ENCODE results near the gene PLA2G4A.

Gene PLA2G4A

DNA sequence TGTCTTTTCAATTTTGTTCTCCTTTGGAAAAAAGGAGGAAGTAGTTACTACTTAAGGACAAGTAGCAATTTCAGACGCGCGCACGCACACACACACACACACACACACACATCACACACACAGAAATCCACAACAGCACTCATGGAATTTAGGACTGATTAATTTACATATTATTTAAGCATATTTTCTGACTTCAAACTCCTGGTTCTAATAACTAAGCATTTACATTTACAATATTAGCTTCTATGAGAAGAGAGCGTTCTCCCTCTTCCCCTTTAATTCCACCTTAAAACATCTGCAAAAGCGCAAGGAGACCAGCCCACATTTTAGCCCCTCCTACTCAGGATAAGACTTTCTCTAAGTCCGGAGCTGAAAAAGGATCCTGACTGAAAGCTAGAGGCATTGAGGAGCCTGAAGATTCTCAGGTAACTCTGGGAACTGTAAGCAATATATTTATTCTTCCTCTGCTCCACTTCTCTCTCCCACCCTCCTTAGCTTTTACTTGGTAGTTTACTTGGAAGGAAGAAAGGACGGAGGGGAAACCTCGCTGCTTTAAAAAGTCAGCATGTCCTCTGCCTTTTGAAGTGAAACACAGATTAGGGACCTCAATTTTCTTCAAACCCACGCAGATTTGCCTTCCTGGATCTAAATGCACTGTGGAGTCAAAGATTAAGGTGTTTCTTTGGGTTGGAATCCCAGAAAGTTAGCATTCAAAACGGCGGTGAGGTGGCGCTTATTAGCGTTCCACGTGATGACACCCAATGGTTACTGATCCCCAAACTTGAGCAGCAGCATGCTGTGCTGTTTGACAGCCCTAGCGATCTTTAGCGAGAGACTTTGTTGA lies at the start of gene PLA2G4A:
Gene PLA2G4A (plus strand): TSS at position 339 of the 844 bp plus-strand sequence. CDS start 25,406 bp downstream, outside the sequence.
- DNase-seq = no peak

DNA sequence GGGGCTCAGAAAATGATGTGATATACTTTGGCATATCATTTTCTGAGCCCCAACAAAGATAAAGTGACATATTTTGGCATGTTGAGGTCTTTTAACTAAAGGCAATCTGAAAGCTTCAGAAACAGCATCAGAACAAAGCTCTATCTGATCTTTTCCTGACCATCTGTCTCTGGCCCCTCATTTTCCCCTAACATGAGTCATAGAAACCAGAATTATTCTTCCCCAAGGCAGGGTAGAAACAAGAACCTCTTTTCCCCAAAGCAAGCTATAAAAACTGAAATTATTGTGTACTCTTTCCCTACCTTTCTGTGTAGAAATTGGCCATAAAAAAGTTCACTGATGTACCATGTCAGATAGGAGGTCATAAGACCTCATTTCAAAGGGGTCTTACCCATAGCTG lies 48.7 kb upstream of the PLA2G4A start:
- DNase-seq = no peak

DNA sequence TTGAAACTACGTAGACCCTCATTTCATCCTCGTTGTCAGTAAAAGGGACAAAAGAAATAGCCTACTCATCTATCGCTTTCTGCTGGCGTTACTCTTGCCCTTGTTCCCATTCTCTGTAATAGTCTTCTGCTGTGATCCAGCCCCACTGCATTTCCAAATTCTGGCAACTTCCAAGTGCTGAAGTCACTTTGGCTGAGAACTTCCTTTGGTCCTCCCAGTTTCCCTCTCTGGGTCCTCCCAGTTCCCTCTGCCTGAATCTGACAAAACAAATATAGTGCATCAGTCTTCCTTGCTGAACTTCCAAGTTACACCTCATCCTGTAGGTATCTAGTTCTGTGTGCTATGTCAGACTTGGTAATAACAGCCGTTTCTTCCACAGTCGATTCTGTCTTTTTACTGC lies 47.0 kb upstream of the PLA2G4A start:
- DNase-seq = no peak

DNA sequence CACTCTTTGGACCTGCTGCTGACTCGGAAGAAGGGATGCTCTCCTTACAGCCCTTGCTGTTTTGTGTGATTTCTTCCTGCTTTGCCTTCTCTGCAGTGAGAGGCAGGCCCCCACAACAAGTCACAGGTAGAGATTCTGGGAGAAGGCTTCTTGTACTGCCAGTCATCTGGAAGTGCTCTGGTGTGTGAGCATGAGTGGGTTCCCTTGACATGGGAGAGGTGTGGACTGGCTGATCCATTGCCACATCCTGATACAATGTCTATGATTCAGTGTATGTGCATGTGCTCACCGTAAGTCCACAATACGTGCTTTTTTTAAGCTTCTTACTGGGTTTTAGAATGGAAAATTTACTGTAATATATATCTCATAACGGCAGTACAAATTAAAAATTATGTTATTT lies 46.0 kb upstream of the PLA2G4A start:
- no peak for DNase-seq

DNA sequence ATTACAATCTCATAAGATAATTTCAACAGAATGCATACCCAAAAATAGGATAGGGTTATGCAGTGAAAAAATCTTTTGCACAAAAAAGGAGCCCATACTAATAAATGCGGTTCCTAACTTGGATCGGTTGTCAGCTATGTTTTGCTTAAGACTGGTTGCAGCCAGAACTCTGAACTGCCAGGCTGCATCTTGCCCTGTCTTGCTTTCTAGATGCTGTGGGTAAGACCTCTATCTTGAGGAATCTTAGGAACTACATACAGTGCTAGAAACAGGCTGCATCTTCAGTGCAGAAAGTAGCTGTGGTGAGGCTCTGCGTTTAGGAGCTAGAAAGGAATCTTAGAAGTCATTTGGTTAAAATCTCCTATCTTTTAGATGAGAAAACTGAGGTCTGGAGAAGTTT lies 45.6 kb upstream of the PLA2G4A start:
- DNase-seq = no peak

DNA sequence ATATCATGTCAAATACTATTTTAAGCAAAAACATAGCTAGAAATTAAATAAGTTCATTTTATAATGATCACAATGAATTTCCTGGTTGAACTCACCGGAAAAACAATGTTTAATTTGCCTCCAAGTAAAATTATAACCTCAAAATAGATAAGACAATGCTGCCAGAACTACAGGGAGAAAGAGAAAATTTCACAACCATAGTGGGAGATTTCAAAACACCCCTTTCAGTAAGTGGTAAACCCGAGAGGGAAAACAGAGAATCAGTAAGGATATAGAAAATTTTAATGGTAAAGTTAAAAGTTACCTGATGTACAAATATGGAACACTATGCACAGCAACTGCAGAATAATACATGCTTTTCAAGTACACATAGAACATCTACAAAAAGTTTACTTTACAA lies 43.2 kb upstream of the PLA2G4A start:
- no peak for DNase-seq

DNA sequence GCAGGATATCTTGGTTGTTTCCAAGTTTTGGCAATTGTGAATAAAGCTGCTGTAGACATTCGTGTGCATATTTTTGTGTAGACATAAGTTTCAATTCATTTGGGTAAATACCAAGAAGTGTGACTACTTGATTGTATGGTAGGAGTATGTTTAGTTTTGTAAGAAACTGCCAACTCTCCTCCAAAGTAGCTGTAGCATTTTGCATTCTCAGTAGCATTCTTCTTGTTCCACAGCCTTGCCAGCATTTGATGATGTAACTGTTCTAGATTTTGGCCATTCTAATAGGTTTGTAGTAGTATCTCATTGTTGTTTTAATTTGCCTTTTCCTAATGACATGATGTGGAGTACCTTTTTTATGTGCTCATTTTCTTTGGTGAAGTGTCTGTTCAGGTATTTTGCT lies 38.6 kb upstream of the PLA2G4A start:
- DNase-seq = no peak

DNA sequence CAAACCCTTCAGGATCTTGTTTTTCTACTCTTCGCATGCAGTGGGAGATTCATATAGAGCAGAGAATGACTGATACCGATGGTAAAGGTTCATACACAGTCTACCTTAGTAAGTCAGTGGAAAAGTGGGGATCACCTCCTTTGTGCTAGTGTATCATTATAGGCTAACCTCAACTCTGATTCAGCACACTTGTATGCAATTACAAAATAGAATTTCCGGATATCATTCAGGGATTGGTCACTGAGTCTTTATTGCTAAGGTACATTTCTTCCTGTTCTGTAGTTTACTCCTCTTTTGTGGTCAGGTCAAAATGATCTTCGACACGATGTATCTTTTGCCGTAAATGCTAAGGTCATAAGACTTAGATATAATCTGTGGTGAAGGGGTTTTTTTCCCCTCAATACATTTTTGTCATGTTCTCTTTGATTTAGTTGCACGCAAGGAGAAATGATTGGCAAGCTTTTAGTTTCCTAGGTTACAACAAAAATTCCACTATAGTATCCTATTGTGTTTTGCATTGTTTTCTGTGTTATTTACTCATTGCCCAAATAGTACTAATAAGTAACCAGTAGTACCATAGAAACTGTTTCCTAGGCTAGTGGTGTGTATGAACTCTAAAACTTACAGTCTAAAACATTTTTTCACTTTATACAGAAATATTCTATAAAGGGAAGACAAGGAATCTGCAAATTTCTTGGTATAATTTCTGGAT lies 35.7 kb upstream of the PLA2G4A start:
- DNase-seq = no peak

DNA sequence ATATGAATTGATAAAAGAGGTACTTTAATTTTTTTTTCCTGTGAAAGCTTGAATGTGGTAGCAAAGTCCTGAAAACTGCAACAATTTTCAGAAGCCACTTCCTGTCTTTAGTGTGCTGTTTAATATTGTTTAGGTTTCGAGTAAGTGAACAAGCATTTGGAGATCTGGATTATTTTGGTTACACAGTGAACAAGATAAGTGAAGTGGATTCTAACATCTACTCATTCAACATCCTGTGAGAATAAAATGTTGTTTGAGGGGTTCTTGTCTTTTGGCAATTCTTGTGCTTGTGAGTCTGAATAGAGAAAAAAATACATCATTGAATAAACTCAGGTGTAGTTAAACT lies 35.2 kb upstream of the PLA2G4A start:
- DNase-seq = no peak

DNA sequence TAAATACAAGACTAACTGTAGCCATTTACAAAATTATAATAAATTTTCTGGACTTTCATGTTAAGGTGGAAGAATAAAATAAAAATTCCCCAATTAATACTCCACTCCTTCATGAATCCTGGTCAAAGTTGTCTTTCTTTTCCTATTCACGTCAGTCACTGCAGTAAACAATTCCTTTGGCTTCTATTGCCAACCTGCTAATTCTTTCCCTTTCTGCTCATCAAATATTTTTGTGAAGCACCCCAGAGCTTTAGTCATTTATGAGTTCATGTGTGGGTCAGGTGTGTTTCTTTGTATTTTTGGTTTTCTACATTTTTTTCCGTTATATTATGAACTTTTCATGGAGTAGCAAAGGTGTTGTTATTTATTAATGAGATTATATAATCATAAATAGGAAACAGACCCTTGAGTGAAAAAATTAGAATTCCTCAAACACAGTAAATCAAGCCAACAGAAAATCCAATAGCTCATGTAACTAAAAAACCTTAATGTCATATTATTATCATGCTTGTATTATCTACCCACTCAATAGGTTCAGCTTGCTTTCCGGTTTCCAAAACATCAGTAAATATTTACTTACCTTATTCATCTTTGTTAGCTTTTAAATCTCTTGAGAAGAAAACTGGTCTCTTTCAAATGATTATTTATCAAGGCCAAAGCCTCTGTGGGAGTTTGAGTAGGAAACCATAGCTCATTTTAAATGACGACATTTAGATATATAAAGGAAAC lies 29.6 kb upstream of the PLA2G4A start:
- DNase-seq = no peak

DNA sequence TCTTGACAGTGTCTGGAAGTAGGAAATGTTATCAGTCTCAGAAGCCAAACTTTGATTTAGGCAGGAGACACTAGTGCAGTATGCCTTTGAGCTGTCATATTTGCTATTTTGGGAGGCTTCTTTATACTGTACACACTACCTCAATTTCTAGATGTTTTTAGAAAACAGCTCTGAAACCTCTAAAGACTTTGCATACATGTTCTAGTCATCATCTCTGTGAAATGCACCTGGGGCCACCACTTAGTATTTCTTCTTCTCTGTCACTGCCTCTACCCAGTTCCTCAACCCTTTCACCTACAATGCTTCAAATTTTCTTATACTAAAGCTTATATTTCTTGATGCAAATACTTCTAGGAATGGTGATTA lies 29.1 kb upstream of the PLA2G4A start:
- DNase-seq = no peak

DNA sequence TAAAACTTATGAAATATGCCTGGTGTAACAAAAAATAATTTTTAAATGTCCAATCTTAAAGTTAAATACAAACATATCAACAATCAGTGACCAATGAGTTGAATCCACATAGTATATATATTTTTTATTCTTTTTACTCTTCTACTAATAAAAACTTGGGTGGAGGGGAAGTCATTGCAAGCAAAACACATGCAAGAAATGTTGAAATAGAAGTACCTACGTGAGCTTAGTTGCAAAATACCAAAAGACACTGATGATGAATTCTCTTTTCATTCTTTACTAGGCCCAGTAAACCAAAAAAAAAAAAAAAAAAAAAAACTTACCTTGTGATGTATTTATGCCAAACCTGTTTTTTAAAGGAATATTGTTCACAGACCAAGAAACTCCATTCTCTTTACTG lies 26.4 kb upstream of the PLA2G4A start:
- DNase-seq = no peak

DNA sequence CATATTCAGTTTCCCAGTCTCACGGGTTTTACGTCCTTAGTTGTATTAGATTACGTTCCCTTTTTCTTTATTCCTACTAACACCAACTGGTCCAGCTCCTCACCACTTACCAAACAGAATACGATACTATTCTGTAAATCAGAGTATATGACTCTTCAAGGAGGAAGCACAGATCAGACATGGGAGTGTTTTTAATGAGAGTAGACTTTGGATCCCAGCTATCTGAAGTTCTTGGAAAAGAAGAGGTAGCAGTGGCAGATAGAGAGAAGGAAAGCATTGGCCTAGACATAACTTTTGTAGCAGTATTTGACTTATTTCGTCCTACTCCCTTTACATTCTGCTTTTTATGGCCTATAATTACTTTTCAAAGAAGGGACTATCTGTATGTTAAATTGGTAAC lies 24.1 kb upstream of the PLA2G4A start:
- DNase-seq = no peak

DNA sequence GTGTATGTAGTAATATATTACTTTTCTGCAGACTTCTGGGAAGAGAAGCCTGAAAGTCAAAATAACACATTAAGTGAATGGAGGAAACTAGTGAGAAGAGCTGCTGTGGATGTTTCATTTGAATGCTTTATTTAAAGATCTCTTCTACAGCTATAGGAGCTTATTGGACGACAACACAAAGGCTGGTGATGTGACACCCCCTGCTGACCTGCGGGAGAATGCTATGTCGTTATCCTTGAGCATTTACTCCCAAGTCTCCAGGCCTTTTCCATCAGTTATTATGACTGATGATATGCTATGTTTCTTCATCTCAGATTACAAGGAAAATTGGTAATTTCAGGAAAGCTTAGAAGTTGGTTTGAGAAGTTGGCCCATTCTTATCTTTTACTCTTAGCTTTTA lies 22.3 kb upstream of the PLA2G4A start:
- DNase-seq = peak; percentile 14

DNA sequence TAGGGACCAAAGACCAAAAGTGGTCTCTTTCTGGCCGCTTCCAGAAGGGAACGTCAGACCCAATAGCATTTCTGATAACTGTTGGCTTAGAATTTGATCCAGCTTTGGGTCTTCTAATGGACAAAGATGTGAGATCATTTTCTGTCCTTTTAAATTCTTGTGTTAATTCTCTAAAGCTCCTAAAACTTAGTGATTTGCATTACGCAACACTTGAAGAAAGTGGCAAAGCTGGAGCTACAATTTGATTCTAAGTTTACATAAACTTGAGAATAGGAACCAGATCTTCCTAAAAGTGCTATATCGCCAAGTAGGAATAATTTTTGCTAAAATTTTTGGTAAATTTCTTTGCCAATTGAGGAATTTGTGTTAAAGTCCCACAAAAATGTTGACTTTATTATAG lies 21.6 kb upstream of the PLA2G4A start:
- no peak for DNase-seq

DNA sequence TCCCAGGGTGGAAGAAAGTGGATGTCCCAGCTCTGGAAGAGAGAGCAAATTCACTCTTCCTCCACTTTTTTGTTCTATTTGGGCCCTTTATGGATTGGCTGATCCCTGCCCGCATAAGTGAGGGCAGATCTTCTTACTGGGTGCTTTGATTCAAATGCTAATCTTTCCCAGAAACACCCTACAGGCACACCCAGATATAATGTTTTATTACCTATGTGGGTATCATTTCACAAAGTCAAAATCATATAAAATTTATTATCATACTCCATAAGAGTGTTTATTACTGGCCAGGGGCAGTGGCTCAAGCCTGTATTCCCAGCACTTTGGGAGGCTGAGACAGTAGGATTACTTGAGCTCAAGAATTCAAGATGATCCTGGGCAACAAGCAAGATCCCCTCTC lies 16.9 kb upstream of the PLA2G4A start:
- no peak for DNase-seq

DNA sequence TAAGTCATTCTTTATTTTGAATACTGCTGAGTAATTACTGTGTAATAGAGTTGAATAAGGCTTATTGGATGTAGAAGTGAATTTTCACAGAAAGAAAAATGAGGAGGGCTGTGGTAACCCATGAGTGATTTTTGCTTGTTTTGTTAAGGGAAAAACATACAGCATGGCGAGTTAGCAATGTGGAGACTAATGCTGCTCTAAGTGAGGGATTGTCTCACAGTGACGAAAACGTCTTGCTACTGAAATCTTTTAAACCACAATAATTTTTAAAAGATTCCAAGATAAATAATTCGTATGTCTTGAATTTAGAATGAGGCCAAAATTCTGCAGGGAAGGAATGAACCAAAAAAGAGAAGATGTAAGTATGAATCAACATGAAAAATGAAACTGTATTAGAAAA lies 16.2 kb upstream of the PLA2G4A start:
- DNase-seq = no peak

DNA sequence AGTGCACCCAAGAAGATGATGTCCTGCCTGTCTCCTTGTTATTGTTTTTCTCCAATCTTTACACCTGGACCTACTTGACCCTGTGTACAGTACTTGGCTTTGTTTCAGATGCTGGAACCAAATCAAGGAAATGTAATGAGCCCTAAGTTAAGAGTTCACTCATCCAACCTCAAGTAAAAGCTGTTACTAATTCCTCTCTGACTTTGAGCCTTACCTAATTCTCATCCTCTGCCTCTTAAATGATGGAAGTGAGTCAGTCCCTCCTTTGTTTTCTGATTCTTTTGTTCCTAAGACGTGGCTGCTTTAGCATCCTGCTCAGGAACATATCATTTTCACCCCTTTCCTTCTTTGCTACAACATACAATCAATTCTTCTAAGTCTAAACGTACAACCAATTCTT lies 15.3 kb upstream of the PLA2G4A start:
- no peak for DNase-seq

DNA sequence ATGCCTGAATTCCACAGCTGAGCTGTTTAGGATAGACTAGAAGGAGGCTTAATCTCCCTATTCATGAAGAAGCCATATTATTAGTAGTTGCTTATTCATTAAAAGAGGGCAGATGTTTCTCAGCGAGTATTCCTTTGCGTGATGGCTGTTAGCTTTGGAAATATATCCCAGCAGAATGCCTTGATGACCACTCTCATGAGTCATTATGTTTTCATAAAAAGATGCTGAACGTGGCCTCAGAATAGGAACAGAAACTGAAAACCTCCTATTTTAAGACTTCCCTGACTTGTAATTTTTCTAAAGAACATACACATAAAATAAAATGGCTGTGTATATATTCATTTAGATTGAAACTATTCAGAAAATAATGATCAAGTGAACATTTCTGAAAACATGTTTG lies 9.6 kb upstream of the PLA2G4A start:
- DNase-seq = no peak

DNA sequence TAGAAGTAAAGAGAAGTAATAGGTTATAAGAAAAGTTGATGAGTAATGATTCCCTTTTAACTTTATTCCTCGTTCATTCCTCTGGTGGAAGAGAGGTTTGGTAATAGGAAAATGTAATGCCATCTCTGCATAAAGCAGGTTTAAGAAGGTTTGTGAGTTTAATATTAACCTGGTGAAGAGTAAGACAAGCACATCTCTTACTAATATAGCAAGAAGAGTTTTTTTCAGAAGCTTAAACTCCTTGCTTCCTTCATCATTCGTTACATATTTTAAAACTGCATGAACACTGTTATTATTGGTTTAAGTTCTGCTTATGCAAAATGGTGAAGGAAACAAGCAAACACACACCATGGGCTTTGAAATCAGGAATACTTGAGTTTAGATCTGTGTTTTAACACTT lies 9.2 kb upstream of the PLA2G4A start:
- no peak for DNase-seq

DNA sequence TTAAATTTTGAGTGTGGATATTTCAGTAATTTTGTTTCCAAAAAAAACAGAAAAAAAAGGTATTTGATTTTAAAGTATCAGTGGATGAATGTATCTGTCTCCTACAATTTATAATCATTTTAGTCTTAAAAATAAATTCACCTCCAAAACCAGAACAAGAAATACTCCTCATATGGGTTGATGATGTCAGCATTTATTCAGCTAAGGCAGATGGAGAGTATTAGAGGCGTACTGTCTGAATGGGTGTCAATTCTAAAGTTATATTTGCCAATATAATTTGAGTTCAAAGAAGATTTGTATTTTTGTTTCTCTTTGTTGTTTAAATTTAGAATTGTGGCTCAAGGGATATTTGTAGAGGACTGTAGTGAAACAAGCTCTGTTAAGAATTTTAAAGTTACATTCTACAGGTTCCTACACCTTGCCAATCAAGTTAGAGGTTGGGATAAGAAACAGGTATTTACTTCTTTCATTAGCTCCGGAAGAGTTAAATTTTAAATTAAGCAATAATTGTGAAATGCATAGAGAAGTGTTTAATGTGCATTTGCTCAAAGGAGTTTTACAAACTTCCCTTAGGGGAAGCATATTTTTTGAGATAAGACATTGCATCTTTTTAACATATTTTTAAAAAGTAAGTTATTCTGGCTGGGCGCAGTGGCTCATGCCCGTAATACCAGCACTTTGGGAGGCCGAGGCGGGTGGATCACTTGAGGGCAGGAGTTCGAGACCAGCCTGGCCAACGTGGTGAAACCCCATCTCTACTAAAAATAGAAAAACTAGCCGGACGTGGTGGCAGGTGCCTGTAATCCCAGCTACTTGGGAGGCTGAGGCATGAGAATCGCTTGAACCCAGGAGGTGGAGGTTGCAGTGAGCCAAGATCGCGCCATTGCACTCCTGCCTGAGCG lies 1.2 kb downstream of the PLA2G4A start:
- DNase-seq = no peak

DNA sequence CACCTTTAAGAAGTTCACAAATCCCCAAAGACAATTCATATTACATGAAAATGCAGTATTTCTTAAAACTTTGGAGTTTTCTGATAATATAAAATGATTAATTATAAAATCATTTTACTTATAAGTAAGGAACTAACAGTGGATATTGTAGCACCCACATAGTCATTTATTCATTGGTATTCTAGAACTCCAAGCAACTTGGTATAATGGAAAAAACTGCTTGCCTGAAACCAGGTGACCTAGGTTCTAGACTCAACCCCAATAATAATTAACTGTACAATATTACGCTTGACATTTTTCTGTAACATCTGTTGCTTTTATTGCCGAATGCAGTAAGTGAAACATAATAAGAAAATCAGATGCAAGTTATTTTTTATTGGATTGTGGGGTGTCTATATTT lies 2.4 kb downstream of the PLA2G4A start:
- no peak for DNase-seq

DNA sequence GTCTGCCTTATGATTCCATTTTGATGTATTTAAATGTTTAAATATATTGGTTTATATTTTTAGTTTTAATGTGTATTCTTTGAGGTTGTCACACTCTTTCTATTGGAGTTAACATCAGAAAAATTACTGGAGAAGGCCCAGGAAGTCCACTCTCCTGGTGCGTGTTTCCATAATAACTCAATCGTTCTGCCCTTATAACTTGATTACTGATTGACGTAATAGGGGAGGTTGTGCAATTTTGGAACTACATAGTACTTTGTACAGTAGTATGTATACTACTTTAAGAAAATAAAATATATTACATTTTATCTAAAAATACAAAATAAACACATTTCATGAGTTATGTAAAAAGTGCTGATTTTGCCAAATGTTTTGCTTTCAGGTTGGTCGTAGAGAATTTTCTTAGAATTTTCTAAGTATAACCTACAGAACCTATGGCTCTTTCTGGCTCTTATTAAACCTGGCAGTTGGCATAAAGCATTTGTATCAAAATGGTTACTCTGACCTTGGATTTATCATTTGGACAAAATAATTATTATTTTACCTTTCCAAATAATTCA lies 5.7 kb downstream of the PLA2G4A start:
- no peak for DNase-seq
